ENCODE results near the gene TCHHL1.

DNA sequence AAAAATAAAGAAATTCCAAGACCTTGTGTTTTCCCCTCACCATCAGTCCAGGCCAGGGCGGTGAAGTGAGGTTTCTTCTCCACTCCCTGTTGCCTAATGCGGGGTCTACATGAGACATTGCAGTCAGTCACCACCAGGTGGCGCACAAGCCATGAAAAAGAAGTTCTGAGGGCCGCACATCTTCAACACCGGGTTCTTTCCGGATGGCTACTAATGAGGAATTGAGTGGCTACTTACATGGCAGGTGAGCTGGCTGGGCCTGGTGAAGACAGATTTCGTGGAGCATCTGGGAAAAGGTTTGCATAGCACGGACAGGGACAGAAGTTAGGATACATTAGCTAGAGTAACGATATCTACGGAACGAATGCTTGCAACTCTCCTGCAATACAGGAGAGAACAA is 36.3 kb downstream of the TCHHL1 start:
- TF ChIP-seq, protein P1, sequence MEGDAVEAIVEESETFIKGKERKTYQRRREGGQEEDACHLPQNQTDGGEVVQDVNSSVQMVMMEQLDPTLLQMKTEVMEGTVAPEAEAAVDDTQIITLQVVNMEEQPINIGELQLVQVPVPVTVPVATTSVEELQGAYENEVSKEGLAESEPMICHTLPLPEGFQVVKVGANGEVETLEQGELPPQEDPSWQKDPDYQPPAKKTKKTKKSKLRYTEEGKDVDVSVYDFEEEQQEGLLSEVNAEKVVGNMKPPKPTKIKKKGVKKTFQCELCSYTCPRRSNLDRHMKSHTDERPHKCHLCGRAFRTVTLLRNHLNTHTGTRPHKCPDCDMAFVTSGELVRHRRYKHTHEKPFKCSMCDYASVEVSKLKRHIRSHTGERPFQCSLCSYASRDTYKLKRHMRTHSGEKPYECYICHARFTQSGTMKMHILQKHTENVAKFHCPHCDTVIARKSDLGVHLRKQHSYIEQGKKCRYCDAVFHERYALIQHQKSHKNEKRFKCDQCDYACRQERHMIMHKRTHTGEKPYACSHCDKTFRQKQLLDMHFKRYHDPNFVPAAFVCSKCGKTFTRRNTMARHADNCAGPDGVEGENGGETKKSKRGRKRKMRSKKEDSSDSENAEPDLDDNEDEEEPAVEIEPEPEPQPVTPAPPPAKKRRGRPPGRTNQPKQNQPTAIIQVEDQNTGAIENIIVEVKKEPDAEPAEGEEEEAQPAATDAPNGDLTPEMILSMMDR (IDR thresholded peaks at IDR 0.05; ENCODE audit: low read depth, low read length) = peak; percentile 98
- TF ChIP-seq EZH2phosphoT487 (IDR thresholded peaks at IDR 0.05; ENCODE audit: low read depth) = no peak
